Progenitor cell of endocrine pancreas (in vitro differentiated cells): ENCODE measurements around the gene AGRP. TPM values are rescaled to one million over a fixed set of nuclear protein-coding genes. Genes with fewer than 3 reads are reported as not detected.

ENCODE experiments used
- DNase-seq: peaks from one replicate; pipeline ENCODE4 v3.0.0; 2021; ENCODE audit warnings: low spot score; ENCODE audit not compliant: unreplicated experiment
- H3K27ac Mint-ChIP-seq: 2 replicates; pipeline ENCODE4 v1.8.0; 2021; ENCODE audit warnings: mild to moderate bottlenecking, moderate library complexity, mixed read lengths
- H3K27me3 Mint-ChIP-seq: 2 replicates; pipeline ENCODE4 v1.8.0; 2021; ENCODE audit warnings: mixed read lengths
- H3K36me3 Mint-ChIP-seq: 2 replicates; pipeline ENCODE4 v1.8.0; 2022; ENCODE audit warnings: mixed read lengths; ENCODE audit not compliant: insufficient read depth
- H3K4me1 Mint-ChIP-seq: 2 replicates; pipeline ENCODE4 v1.8.0; 2021; ENCODE audit warnings: low read depth, mixed read lengths
- H3K4me3 Mint-ChIP-seq: 2 replicates; pipeline ENCODE4 v1.8.0; 2021; ENCODE audit warnings: low read depth, mild to moderate bottlenecking, moderate library complexity, mixed read lengths
- H3K9me3 Mint-ChIP-seq: 2 replicates; pipeline ENCODE4 v1.8.0; 2021; ENCODE audit warnings: low read depth, mixed read lengths
- CTCF ChIP-seq: fragments of 200-600 bp; sonication (generic); IDR thresholded peaks from one replicate; pipeline ENCODE4 v1.5.0; 2021; ENCODE audit warnings: antibody characterized with exemption, mild to moderate bottlenecking; ENCODE audit not compliant: unreplicated experiment
- total RNA-seq: library from RNA; stranded (reverse); gene quantifications from 2 replicates; pipeline ENCODE4 v1.2.1, GENCODE V29; 2021

The AGRP gene
- total RNA-seq, 1 donor from 2014 or later: not detected

- H3K9me3 Mint-ChIP-seq: no peaks in the 10 kb centered on the region
- H3K4me1 Mint-ChIP-seq: no peaks in the 10 kb centered on the region
- H3K27me3 Mint-ChIP-seq: no peaks in the 10 kb centered on the region
Measured at GRCh38 chr16:67442581-67443255, 40.6 kb downstream of the AGRP start.

GRCh38 chr16:67441907-67442306 lies 41.4 kb downstream of the AGRP start:
- Mint-ChIP-seq H3K9me3 (no peaks in the 10 kb centered on the region), H3K4me3 (no peak overlapping the region), H3K36me3 (peaks cover 2% of the 10 kb centered on the region), H3K4me1 (no peaks in the 10 kb centered on the region), H3K27me3 (no peaks in the 10 kb centered on the region), H3K27ac (peak overlapping the region; percentile 69)
- no peak for TF ChIP-seq CTCF
- no peak for DNase-seq

More at GRCh38 chr16:67442581-67443255, 40.6 kb downstream of the AGRP start:
- Mint-ChIP-seq H3K36me3 (peaks cover 1% of the 10 kb centered on the region), H3K27ac (no peak overlapping the region), H3K4me3 (no peak overlapping the region)
- TF ChIP-seq CTCF: no peak
- DNase-seq: no peak

GRCh38 chr16:67441271-67441753 lies 42.0 kb downstream of the AGRP start:
- no peak for DNase-seq
- no peak for TF ChIP-seq CTCF
- H3K27ac Mint-ChIP-seq: peak overlapping the region; percentile 69

GRCh38 chr16:67438824-67439393 lies 44.4 kb downstream of the AGRP start:
- no peak for DNase-seq
- Mint-ChIP-seq H3K27ac (no peak overlapping the region), H3K4me1 (peaks cover 4% of the 10 kb centered on the region), H3K9me3 (no peaks in the 10 kb centered on the region), H3K36me3 (peaks cover 3% of the 10 kb centered on the region), H3K4me3 (no peak overlapping the region), H3K27me3 (no peaks in the 10 kb centered on the region)
- no peak for TF ChIP-seq CTCF

More at GRCh38 chr16:67441271-67441753, 42.0 kb downstream of the AGRP start:
- H3K4me1 Mint-ChIP-seq: no peaks in the 10 kb centered on the region
- H3K36me3 Mint-ChIP-seq: peaks cover 3% of the 10 kb centered on the region
- H3K27me3 Mint-ChIP-seq: no peaks in the 10 kb centered on the region
- no peak overlapping the region for H3K4me3 Mint-ChIP-seq
- no peaks in the 10 kb centered on the region for H3K9me3 Mint-ChIP-seq

- no peak overlapping the region for H3K27ac Mint-ChIP-seq
- no peaks in the 10 kb centered on the region for H3K27me3 Mint-ChIP-seq
- TF ChIP-seq CTCF: no peak
- no peak for DNase-seq
- H3K4me3 Mint-ChIP-seq: no peak overlapping the region
- H3K4me1 Mint-ChIP-seq: peaks cover 6% of the 10 kb centered on the region
- peaks cover 3% of the 10 kb centered on the region for H3K36me3 Mint-ChIP-seq
- H3K9me3 Mint-ChIP-seq: no peaks in the 10 kb centered on the region
Measured at GRCh38 chr16:67438098-67438791, 45.1 kb downstream of the AGRP start.
